Gastrocnemius medialis (tissue), 4 donors: ENCODE data around the gene RGS5.

Experiments used
- CTCF ChIP-seq, 5 experiments: fragments of 450-650 bp in 3 of 5; fragments of 200-600 bp in 2 of 5; sonication (generic) in 2 of 5; IDR thresholded peaks in 4 of 5; conservative IDR thresholded peaks in 1 of 5; 1 replicate in 4 of 5; 2 replicates in 1 of 5; pipeline ENCODE4 v1.5.1; 2016 to 2019; ENCODE audit warnings: antibody characterized with exemption in 5 of 5, mild to moderate bottlenecking in 3 of 5, moderate library complexity in 3 of 5
- POLR2A ChIP-seq, 2 donors: fragments of 450-650 bp; IDR thresholded peaks; one replicate each; pipeline ENCODE4 v1.6.1; 2017; ENCODE audit warnings: antibody characterized with exemption in 2 of 2, mild to moderate bottlenecking in 2 of 2, moderate library complexity in 2 of 2

- TF ChIP-seq POLR2A (IDR thresholded peaks at IDR 0.05) = no peak
- no peak for TF ChIP-seq CTCF (IDR thresholded peaks at IDR 0.05 in 4 of 5, conservative IDR thresholded peaks at IDR 0.05 in 1 of 5)
Observed at GRCh38 chr1:163250382-163250974, 47.8 kb upstream of the RGS5 start.
